A673 (cell line): ENCODE results near the gene CPEB4. TPM values are rescaled to one million over a fixed set of nuclear protein-coding genes. Genes with fewer than 3 reads are reported as not detected.
A peak's percentile ranks its signal among the peaks of the same experiment; 100 is the strongest.

Experiments
- Bru-seq: library from RNA; stranded (reverse); fragments of 400-500 nt; gene quantifications from one replicate; lab custom pipeline; 2021; lab: Mats Ljungman, UMichigan
- BruChase-seq, 2 experiments: library from RNA; stranded (reverse); fragments of 400-500 nt; gene quantifications; one replicate each; lab custom pipeline; 2021; lab: Mats Ljungman, UMichigan
- BruUV-seq: library from RNA; stranded (reverse); fragments of 400-500 nt; replicated peaks from 2 replicates; lab custom pipeline; 2021; lab: Mats Ljungman, UMichigan
- CTCF ChIA-PET: fragments of 300-600 bp; sonication (Branson Sonifier 250); formaldehyde crosslinking; loops from one replicate; lab custom pipeline; 2022; ENCODE audit warnings: antibody characterized with exemption; lab: Charles Lee
- POLR2A ChIA-PET: fragments of 300-600 bp; sonication (Branson Sonifier 250); formaldehyde crosslinking; loops from one replicate; lab custom pipeline; 2022; ENCODE audit warnings: antibody characterized with exemption; ENCODE audit not compliant: low non-redundant PET; lab: Charles Lee
- DNase-seq: peaks from one replicate; pipeline ENCODE4 v3.0.0-alpha.2; 2015; ENCODE audit warnings: low spot score
- H3K27ac ChIP-seq: fragments of 200-600 bp; sonication (generic); 2 replicates; pipeline ENCODE4 v1.5.1; 2016; ENCODE audit warnings: mixed run types, low read depth, mild to moderate bottlenecking, mixed read lengths, antibody characterized with exemption, low read length; ENCODE audit not compliant: poor library complexity, severe bottlenecking
- H3K27me3 ChIP-seq: fragments of 200-600 bp; sonication (generic); replicated peaks from 2 replicates; pipeline ENCODE4 v1.6.1; 2017; ENCODE audit warnings: mixed run types, low read depth, mild to moderate bottlenecking, mixed read lengths, antibody characterized with exemption, low read length; ENCODE audit not compliant: insufficient read depth, poor library complexity
- H3K36me3 ChIP-seq: fragments of 200-600 bp; sonication (generic); 2 replicates; pipeline ENCODE4 v1.6.1; 2016; ENCODE audit warnings: mixed run types, mild to moderate bottlenecking, mixed read lengths, antibody characterized with exemption, low read length; ENCODE audit not compliant: insufficient read depth, poor library complexity, severe bottlenecking
- H3K4me1 ChIP-seq: fragments of 200-600 bp; sonication (generic); 2 replicates; pipeline ENCODE4 v1.6.1; 2017; ENCODE audit warnings: mixed run types, mild to moderate bottlenecking, mixed read lengths, antibody characterized with exemption, low read length; ENCODE audit not compliant: insufficient read depth, poor library complexity, severe bottlenecking
- H3K4me3 ChIP-seq: fragments of 200-600 bp; sonication (generic); 2 replicates; pipeline ENCODE4 v1.5.1; 2016; ENCODE audit warnings: low read depth, mixed run types, mild to moderate bottlenecking, mixed read lengths, low read length; ENCODE audit not compliant: poor library complexity, severe bottlenecking
- H3K9me3 ChIP-seq: fragments of 200-600 bp; sonication (generic); 2 replicates; pipeline ENCODE4 v1.6.1; 2016; ENCODE audit warnings: mixed run types, low read depth, mild to moderate bottlenecking, mixed read lengths, antibody characterized with exemption, low read length; ENCODE audit not compliant: poor library complexity, severe bottlenecking
- CTCF ChIP-seq: fragments of 300-800, 200-600 bp; sonication (generic); conservative IDR thresholded peaks from 2 replicates; pipeline ENCODE4 v1.5.1; 2017; ENCODE audit warnings: low read depth, mild to moderate bottlenecking, antibody characterized with exemption, low read length, moderate library complexity, mixed read lengths
- EZH2 ChIP-seq: fragments of 200-600 bp; sonication (generic); IDR thresholded peaks from 2 replicates; pipeline ENCODE4 v1.6.1; 2017; ENCODE audit warnings: borderline replicate concordance, low read depth, mild to moderate bottlenecking, mixed read lengths, antibody characterized with exemption, low read length; ENCODE audit not compliant: poor library complexity, severe bottlenecking
- intact Hi-C: fragments of 100-400 bp; cut with micrococcal nuclease; formaldehyde crosslinking; loops from one replicate; pipeline ENCODE4 v1.10.0; 2022; ENCODE audit not compliant: unreplicated experiment
- long read RNA-seq: library from polyadenylated mRNA; stranded (forward); transcript quantifications from one replicate; pipeline ENCODE4 v2.0.0, GENCODE V29; 2022
- total RNA-seq: library from RNA; stranded (reverse); gene quantifications from 2 replicates; pipeline ENCODE4 v1.2.3, GENCODE V29; 2021

The CPEB4 gene
- total RNA-seq, result 1.6 and 2.2 TPM in 2 replicates
- Bru-seq, nascent RNA, result percentile 44 among the genes with signal in this experiment
- BruChase-seq, experiment 1, labeled RNA remaining after a 2-hour chase, result percentile 46 among the genes with signal in this experiment
- BruChase-seq, experiment 2, labeled RNA remaining after a 6-hour chase, result percentile 37 among the genes with signal in this experiment
- long read RNA-seq, partial matches to known transcripts, result 0 of 1 reads
- long read RNA-seq, other reads (novel, unspliced or antisense), result 0 of 1 reads

DNA sequence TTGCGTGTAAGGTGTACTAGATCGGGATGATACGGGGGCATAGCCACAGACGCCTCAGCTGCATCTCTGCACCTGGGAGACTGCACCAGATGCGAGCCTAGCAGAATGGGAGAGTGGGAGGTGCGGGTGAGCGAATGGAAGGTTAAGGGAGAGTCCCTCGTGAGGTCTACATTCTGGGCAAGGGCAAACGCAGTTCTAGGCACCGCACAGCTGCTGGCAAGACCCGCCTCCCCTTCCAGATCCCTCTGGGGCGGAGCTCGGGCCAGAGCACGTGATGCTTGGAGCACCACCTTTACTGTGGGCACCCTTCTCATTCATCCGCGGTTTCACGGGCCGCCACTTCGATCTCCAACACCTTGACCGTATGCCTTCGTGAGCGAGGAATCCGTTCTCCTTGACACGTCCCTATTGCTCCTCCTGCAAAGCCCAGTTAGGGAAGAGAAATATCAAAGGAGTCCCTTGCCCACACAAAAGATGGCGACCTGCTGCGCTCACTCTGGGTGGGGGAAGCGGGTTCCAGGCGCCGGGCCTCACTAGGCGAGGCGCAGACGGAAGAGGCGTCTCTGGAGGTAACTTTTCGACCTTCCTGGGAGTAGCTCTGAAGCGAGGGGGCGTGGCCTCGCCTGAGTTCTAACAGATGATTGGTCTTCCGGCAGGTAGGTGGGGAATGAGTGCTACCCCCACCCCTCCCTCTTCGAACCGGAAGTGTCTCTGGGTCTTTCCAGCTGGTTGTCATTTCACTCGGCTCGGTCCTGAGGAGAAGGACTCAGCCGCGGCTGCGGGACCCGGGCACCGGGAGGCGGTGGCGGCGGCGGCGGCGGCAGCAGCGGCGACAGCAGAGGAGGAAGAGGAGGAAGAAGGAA is at the start of gene CPEB4:
Gene CPEB4 (plus strand): TSS at position 740 of the 863 bp plus-strand sequence. CDS start 1,385 bp downstream, outside the sequence.
- Histone ChIP-seq H3K27me3 (peaks cover 31% of the 10 kb centered on the region), H3K36me3 (no peaks in the 10 kb centered on the region), H3K4me1 (no peaks in the 10 kb centered on the region), H3K27ac (peak within 1 kb of the TSS; percentile 95), H3K9me3 (no peaks in the 10 kb centered on the region), H3K4me3 (peak within 1 kb of the TSS; percentile 56)
- DNase-seq, result peak; percentile 98
- ChIA-PET POLR2A (interaction anchor here (0.8 kb wide), 1 partner anchor 317 kb away, joined by 6 read pairs; no protein-coding TSS in a partner anchor), CTCF (interaction anchor here (0.5 kb wide), 1 partner anchor 85 kb away, joined by 3 read pairs; no protein-coding TSS in a partner anchor)
- TF ChIP-seq EZH2 (no peak), CTCF (no peak)
- intact Hi-C loops, result no loop called here
- BruUV-seq, result no TSS peak

DNA sequence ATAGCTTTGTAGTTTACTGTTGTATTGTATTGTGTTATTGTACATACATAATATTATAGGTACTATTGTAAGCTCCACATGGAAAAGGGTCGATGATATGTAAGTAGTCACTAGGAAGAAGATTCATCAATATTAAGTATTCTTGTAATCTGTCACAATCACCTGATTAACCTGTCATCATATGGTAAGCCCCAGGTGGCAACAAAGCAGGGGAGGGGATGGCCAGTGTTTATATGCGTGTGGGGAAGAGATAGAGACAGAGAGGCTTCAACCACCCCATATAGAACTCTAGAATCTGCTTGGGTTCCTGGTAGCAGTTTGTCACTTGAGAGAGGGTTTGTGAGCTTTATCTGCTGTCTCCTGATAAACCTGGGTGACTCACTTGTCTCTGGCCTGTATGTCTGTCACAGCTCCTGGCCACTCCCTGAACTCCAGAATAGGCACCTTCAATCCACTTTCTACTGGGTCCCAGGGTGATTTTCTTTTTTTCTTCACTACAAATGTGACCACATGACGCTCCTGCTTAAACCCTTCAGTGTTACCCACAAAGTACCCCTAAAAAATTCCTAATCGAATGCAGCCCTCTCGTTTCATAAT is 48.9 kb upstream of the CPEB4 start:
- Histone ChIP-seq H3K4me1 (no peaks in the 10 kb centered on the region), H3K27me3 (no peaks in the 10 kb centered on the region), H3K36me3 (no peaks in the 10 kb centered on the region), H3K27ac (no peak overlapping the region), H3K9me3 (no peaks in the 10 kb centered on the region), H3K4me3 (no peak overlapping the region)
- TF ChIP-seq CTCF (no peak), EZH2 (no peak)
- POLR2A ChIA-PET, result no interaction called here
- CTCF ChIA-PET, result no interaction called here
- no peak for DNase-seq
- no TSS peak for BruUV-seq
- intact Hi-C loops, result no loop called here
